Measurements from ENCODE around the gene MAML3. TPM values are rescaled to one million over a fixed set of nuclear protein-coding genes. Genes with fewer than 3 reads are reported as not detected.

The MAML3 gene
- total RNA-seq, 2 experiments from 2014 or later = 2.0 to 2.4 TPM

DNA sequence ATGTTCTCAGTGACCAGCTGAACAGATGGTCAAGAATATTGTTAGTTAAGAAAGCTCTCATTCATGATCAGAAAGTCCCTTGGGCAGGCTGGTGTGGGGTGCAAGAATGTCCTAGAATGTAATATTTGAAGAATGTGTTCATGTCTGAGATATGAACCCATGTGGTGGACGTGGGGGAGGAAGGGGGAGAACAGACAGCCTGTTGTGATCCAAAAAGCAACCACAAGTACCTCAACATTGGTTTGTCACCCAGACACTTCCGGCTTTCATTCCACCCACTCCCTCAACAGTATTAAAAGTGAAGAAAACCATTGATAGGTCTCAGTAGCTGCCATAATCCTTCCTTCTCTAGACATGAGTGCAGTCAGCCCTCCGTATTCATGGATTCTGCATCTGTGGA is 82.2 kb downstream of the MAML3 start:
- POLR2A ChIA-PET = interaction anchor here (0.6 to 4.0 kb wide), 4 partner anchors 11 to 96 kb away, joined by 3 to 25 read pairs (median 11); partner anchors contain the start of gene MAML3
- CTCF ChIA-PET = interaction anchor here (1.1 to 1.7 kb wide), 5 partner anchors 78 to 337 kb away, joined by 3 to 9 read pairs (median 4); no protein-coding TSS in a partner anchor
- peaks cover 23% of the 10 kb centered on the region for H3K27me3 Mint-ChIP-seq
- H3K9me3 Mint-ChIP-seq = peaks cover 4% of the 10 kb centered on the region
- peak; percentile 83 for ATAC-seq
- TF ChIP-seq CTCF (IDR thresholded peaks at IDR 0.05) = no peak
- H3K4me3 Mint-ChIP-seq = peak overlapping the region; percentile 63
- H3K27ac Mint-ChIP-seq = peak overlapping the region; percentile 79
- no peaks in the 10 kb centered on the region for H3K36me3 Mint-ChIP-seq (ENCODE audit: low read depth)
- intact Hi-C loops (cut with micrococcal nuclease) = loop anchor here (5.0 kb wide), 2 partner anchors 45 to 80 kb away; partner anchors contain the start of gene MAML3
- H3K4me1 Mint-ChIP-seq (ENCODE audit: low read depth) = peaks cover 44% of the 10 kb centered on the region
- peak; percentile 94 for DNase-seq

DNA sequence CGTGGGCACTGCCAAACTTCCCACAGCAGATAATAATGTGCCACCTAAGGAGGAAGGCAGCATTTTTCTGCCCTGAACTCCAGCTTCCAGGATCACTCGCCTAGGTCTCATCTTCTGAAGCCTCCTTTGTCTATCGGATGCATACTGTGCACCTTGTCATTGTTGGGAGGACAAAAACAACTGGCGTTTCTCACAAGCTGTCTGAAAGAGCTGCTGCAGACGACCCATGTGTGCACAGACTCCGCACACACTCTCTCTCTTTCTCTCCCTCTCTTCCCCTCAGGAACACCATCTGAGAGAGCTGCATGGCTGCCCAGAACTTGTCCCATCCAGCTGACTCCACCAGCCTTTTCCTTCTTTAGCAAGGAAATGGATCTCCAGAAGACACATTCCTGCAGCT is 83.0 kb downstream of the MAML3 start:
- CTCF ChIA-PET = interaction anchor here (0.8 to 1.7 kb wide), 9 partner anchors 10 to 336 kb away, joined by 3 to 9 read pairs (median 4); no protein-coding TSS in a partner anchor
- Mint-ChIP-seq H3K27me3 (peaks cover 24% of the 10 kb centered on the region), H3K9me3 (peaks cover 4% of the 10 kb centered on the region), H3K4me1 (ENCODE audit: low read depth) (peaks cover 37% of the 10 kb centered on the region), H3K36me3 (ENCODE audit: low read depth) (no peaks in the 10 kb centered on the region), H3K4me3 (peak overlapping the region; percentile 63), H3K27ac (peak overlapping the region; percentile 79)
- ATAC-seq = no peak
- no peak for TF ChIP-seq CTCF (IDR thresholded peaks at IDR 0.05)
- intact Hi-C loops (cut with micrococcal nuclease) = loop anchor here (5.0 kb wide), 2 partner anchors 46 to 81 kb away; partner anchors contain the start of gene MAML3
- POLR2A ChIA-PET = interaction anchor here (0.6 to 4.0 kb wide), 7 partner anchors 10 to 95 kb away, joined by 3 to 25 read pairs (median 3); partner anchors contain the start of gene MAML3
- DNase-seq = no peak

GRCh38 chr4:140070366-140070765 is 83.6 kb downstream of the MAML3 start:
- ChIA-PET CTCF (interaction anchor here (0.8 to 1.7 kb wide), 12 partner anchors 10 to 336 kb away, joined by 3 to 9 read pairs (median 3); no protein-coding TSS in a partner anchor), POLR2A (interaction anchor here (0.8 to 4.0 kb wide), 6 partner anchors 9 to 82 kb away, joined by 3 to 25 read pairs (median 3); partner anchors contain the start of gene MAML3)
- no peaks in the 10 kb centered on the region for H3K36me3 Mint-ChIP-seq (ENCODE audit: low read depth)
- H3K27me3 Mint-ChIP-seq = peaks cover 26% of the 10 kb centered on the region
- H3K4me1 Mint-ChIP-seq (ENCODE audit: low read depth) = peaks cover 37% of the 10 kb centered on the region
- H3K4me3 Mint-ChIP-seq = peak overlapping the region; percentile 63
- intact Hi-C loops (cut with micrococcal nuclease) = loop anchor here (5.0 kb wide), 2 partner anchors 47 to 82 kb away; partner anchors contain the start of gene MAML3
- DNase-seq = no peak
- peak overlapping the region; percentile 79 for H3K27ac Mint-ChIP-seq
- ATAC-seq = peak; percentile 52
- TF ChIP-seq CTCF (IDR thresholded peaks at IDR 0.05) = no peak
- peaks cover 4% of the 10 kb centered on the region for H3K9me3 Mint-ChIP-seq

DNA sequence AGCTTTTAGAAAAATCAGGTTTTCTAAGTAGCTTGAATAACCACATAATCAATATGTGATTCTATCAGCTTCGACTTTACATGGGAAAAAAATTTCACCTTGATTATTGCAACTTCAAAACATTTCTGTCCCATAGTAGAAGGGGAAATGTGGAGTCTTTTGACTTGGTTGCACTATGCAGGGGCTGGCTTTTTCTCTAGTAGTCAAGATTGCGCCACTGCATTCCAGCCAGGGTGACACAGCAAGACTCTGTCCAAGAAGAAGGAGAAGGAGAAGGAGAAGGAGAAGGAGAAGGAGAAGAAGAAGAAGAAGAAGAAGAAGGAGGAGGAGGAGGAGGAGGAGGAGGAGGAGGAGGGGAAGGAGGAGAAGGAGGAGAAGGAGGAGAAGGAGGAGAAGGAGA is 84.9 kb downstream of the MAML3 start:
- ChIA-PET CTCF (interaction anchor here (1.0 to 1.8 kb wide), 3 partner anchors 20 to 291 kb away, joined by 3 to 5 read pairs (median 4); no protein-coding TSS in a partner anchor), POLR2A (interaction anchor here (4.0 kb wide), 1 partner anchor 83 kb away, joined by 19 read pairs; the partner anchor contains the start of gene MAML3)
- DNase-seq (no peak), ATAC-seq (no peak)
- H3K27me3 Mint-ChIP-seq = peaks cover 23% of the 10 kb centered on the region
- H3K4me1 Mint-ChIP-seq (ENCODE audit: low read depth) = peaks cover 37% of the 10 kb centered on the region
- no peak overlapping the region for H3K4me3 Mint-ChIP-seq
- no peak overlapping the region for H3K27ac Mint-ChIP-seq
- intact Hi-C loops (cut with micrococcal nuclease) = no loop called here
- H3K36me3 Mint-ChIP-seq (ENCODE audit: low read depth) = no peaks in the 10 kb centered on the region
- peaks cover 4% of the 10 kb centered on the region for H3K9me3 Mint-ChIP-seq
- no peak for TF ChIP-seq CTCF (IDR thresholded peaks at IDR 0.05)

- POLR2A ChIA-PET = interaction anchor here (4.0 kb wide), 1 partner anchor 84 kb away, joined by 19 read pairs; the partner anchor contains the start of gene MAML3
- no peak overlapping the region for H3K27ac Mint-ChIP-seq
Observed at GRCh38 chr4:140068271-140068670, 85.7 kb downstream of the MAML3 start.

More at GRCh38 chr4:140068271-140068670, 85.7 kb downstream of the MAML3 start:
- H3K9me3 Mint-ChIP-seq = peaks cover under 1% of the 10 kb centered on the region
- DNase-seq = no peak
- no peak for TF ChIP-seq CTCF (IDR thresholded peaks at IDR 0.05)
- CTCF ChIA-PET = interaction anchor here (0.6 to 1.8 kb wide), 4 partner anchors 9 to 292 kb away, joined by 3 to 5 read pairs (median 4); no protein-coding TSS in a partner anchor
- peaks cover 31% of the 10 kb centered on the region for H3K4me1 Mint-ChIP-seq (ENCODE audit: low read depth)
- H3K4me3 Mint-ChIP-seq = no peak overlapping the region
- H3K36me3 Mint-ChIP-seq (ENCODE audit: low read depth) = no peaks in the 10 kb centered on the region
- H3K27me3 Mint-ChIP-seq = peaks cover 18% of the 10 kb centered on the region
- intact Hi-C loops (cut with micrococcal nuclease) = no loop called here
- no peak for ATAC-seq

All from activated CD8-positive, alpha-beta T cell treated with anti-CD3 and anti-CD28 coated beads for 36 hours (primary cell).